DMS 273 treated with DMSO at 0.1 percent for 48 hours (cell line): ENCODE data around the gene PTK7.
"Not testable (repeated sequence)": the region's sequence is repeated elsewhere in the genome, so short reads cannot be mapped to it uniquely, and the experiment has no call there.

Experiments used
- DNase-seq: peaks from one replicate; lab custom pipeline; 2025; lab: John Stamatoyannopoulos, UW

Gene PTK7

DNA sequence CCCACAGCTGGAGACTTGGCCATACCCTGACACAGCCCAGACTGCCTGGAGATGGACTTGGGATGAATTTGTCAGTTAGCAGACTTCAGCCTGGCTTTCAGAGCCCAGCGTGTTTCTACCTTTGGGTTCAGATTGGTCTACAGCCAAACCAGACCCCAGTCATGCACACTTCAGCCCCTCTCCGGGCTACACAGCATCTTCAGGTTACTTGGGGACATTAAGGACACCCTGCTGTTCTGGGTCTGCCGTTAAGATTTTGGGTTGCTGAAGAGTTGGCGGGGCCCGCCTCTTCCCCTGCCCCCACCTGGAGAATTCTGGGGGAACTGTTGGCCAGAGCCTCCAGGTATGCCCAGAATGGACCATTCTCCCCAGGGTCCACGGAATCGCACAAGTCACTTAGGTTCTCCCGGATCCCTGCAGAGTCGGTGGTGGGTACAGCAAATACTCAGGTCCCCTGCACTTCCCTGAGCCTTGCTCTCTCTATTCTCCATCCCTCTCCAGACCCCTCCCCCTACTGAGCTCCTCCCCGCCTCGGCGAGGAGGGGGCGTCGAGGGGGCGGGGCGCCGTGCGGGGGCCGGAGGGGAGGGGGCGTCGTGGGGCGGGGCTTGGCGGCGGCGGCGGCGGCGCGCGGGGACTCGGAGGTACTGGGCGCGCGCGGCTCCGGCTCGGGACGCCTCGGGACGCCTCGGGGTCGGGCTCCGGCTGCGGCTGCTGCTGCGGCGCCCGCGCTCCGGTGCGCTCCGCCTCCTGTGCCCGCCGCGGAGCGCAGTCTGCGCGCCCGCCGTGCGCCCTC is at the start of gene PTK7:
PTK7 (plus strand) TSS at position 645 of the 794 bp plus-strand sequence. CDS start 175 bp downstream, outside the sequence.
- no peak for DNase-seq

DNA sequence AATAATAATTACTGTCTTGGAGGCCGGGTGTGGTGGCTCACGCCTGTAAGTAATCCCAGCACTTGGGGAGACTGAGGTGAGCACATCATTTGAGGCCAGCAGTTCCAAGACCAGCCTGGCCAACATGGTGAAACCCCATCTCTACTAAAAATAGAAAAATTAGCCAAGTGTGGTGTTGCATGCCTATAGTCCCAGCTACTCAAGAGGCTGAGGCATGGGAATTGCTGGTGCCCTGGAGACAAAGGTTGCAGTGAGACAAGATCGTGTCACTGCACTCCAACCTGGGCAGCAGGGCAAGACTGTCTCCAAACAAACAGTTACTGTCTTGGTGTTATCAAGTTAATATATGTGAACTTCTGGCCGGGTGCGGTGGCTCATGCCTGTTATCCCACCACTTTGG is 49.7 kb upstream of the PTK7 start:
- DNase-seq, result no peak

DNA sequence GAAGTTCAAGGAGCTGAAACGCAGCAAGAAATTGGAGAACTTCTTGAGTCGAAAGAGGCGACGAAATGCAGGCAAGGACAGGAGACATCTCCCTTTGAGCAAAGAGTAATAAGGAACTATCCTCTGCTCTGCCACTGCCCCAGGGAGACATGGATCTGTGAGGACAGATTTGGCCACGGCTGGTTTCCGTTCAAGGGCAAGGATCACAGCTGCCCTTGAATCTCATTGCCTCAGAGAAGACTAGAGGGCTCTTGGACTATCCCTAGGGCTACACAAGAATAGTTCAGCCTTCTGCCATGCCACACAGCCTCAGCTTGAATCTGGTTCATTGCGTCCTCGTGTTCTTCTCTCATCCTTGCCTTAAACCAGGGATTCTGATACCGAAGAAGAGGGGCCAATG is 47.0 kb upstream of the PTK7 start:
- DNase-seq, result no peak

DNA sequence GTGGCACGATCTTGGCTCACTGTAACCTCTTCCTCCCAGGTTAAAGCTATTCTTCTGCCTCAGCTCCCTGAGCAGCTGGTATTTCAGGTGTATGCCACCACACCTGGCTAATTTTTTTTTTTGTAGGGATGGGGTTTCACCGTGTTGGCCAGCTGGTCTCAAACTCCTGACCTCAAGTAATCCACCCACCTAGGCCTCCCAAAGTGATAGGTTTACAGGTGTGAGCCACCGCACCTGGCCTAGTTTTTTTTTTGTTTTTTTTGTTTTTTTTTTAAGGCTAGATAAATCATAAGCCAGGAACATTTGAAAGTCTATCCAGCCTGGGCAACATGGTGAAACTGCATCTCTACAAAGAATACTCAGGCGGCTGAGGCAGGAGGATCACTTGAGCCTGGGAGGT is 43.8 kb upstream of the PTK7 start:
- no peak for DNase-seq

DNA sequence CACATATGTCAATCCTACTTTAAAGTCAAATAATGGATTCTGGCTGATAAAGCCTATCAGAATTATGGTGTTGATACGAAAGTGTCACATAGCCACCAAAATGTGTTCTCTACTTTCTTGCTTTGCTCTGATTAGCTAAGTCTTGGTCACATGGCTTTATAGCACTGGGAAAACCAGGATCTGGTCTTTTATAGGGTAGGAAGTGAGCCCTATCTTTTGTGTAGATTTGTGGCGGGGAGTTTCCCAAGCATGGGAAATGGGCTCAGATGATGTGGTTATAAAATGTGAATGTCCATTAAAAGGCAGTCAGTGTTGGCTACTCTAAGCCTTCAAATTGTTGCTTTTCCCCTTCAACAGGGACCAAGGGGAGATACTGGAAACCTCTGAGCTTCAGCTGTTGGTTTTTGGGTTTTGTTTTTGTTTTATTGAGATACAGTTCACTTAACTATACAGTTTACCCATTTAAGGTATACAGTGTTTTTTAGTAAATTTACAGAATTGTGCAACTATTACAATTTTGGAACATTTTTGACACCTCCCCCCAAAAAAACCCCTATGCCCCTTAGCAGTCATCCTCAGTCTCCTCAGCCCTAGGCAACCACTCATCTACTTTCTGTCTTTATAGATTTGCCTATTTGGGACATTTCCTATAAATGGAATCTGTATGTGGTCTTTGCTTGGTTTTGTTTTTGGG is 42.5 kb upstream of the PTK7 start:
- no peak for DNase-seq

DNA sequence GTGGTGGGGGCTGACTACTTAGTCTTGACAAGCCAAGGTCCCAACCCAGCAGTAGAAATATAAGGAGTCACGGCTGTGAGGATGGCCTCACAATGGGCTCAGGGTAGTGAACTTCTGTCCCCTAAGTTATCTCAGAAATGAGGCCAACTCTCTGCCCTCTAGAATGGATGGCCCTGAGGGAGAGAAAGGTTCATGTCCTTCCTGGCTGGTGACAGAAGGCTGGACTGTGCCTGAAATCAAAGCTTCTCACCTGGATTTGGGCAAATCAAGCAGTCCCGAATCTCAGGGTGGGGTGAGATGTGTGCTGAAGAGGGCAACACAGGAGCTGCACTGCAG is 42.0 kb upstream of the PTK7 start:
- DNase-seq, result no peak

DNA sequence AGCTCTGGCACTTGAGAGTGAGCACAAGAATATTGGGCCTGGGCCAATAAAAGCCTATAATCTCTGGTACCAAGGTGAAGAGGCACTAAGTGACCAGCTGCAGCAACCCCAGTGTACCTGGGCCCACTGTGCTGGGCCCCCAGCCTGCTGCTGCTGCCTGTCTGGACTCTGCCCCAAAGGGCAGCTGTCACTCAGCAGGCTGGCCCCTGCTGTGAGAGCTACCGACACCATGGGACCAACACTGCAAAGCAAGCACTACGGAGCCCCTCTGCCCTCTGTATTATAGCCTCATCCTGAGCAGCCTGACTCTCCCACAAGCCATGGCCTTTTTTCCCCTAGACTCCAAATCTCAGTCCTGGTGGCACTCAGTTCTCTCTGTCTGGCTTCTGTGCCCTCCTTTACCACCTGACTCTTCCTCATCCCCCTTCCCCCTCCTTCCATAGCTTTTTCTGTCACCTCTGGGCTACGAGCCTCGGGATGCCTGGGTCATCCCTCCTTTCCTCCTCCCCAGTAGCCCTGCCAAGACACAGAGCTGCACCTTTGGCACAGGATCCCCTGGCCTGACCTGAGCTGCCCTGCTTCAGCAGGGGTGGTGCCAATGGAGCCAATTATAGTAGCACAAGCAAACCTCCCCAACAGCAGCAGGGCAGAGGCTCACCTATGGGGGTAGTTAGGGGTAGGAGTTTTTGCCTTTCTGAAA is 40.5 kb upstream of the PTK7 start:
- no peak for DNase-seq

DNA sequence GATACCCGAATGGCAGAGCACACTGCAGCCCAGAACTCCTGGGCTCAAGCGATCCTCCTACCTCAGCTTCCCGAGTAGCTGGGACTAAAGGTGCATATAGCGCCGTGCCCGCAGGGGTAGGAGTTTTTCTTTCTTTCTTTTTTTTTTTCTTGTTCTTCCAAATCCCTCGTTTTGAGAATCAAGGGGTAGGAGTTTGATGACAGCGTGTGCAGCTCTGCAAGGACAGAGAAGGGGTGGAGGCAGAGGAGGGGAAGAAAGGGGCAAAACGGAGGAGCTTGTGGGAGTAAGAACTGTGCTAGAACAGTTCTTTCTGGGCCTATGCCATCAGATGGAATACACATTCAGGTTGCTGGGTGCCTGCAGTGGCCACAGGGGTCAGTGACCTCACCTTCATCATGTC is 39.4 kb upstream of the PTK7 start:
- no peak for DNase-seq

DNA sequence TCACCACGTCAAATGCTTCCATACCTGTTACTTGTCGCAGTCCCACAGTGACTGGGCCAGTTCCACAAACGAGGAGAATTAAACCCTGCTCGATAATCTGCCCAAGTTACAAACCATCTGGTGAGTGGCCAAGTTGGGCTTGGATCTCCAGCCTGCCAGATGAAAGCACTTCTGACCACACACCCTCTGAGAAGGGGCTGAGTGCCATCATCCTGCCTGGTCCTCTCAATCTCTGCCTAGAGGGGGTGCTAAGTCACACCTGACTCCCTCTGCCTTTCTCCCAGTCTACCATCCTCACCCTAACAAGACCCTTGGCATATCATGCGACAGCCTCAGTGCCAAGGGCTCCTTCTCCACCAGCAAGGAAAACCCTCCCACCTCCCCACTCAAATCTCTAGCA is 38.9 kb upstream of the PTK7 start:
- DNase-seq, result no peak

DNA sequence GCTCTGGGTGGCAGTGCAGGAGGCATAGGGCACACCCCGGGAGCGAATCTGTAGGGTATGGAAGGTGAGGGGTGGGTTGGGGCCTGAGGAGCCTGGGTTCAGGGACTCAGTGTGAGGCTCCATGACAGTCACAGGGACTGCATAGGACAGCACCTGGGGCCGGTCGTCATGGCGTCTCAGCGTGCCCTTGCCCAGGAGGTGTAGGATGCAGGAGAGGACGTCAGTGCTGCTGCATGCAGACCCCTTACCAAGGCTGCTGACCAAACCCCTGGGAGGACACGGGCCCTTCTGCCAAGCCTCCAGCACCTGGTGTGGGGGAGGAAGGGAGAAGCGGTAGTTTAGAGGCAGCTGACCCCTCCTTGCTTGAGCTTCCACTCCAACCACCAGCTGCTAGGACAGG is 38.4 kb upstream of the PTK7 start:
- DNase-seq, result no peak

DNA sequence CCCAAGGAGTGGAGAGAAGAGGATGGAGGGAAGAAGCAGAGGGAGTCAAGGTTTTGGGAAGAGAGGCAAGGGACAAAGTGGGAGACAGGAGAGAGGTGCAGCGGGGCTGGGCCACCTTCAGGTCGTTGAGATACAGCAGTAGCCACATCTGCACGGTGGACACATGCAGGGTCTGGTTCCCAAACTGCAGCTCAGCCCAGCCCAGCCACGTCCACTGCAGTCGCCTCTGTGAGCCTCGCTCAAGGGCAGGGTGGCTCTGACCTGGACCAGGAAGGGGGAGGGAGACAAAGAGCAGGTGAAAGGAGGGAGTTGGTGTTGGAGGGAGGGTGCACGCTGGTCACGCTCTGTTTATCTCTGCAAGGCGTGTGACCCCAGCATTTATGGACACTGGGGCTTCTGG is 37.4 kb upstream of the PTK7 start:
- DNase-seq, result no peak

DNA sequence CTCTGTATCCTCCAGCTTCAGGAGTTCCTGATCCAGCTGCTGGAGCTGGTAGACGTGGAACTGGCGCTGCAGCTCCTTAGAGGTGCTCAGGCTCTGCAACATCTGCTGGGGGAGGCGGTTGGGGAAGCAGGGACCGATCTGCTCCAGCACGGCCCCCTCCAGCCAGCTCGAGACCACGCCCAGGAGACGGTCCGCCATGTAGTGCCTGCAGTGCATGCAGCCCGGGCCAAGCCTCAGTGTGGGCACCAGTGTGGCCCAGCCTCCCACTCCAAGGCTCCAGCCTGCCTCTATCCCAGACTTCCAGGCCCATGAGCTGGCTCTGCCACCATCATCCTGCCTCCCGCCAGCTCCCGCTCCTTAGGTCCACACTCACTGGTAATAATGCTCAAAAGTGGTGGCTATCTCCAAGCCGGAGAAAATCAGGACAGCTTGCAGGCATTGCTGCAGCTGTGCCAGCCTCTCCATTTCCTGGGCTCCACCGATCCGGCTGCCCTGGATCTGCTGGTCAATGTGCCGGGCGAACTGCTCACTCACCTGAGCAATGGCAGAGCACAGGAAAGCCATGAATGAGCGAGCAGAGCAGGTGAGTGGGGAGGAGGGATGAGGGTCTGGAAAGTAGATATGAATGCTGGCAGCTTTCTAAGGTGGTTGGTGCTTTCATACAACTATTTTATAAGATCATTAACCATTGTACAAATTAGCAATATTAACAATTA is 35.4 kb upstream of the PTK7 start:
- no peak for DNase-seq

DNA sequence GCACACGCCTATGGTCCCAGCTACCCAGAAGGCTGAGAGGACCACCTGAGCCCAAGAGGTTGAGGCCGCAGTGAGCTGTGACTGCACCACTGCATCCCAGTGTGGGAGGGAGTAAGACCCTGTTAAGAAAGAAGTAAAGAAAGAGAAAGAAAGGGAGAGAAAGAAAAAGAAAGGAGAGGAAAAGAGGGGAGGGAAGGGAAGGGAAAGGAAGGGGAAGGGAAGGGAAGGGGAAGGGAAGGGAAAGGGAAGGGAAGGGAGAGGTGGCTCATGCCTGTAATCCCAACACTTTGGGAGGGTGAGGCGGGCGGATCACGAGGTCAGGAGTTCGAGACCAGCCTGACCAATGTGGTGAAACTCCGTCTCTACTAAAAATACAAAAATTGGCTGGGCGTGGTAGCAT is 34.6 kb upstream of the PTK7 start:
- not testable (repeated sequence) for DNase-seq

DNA sequence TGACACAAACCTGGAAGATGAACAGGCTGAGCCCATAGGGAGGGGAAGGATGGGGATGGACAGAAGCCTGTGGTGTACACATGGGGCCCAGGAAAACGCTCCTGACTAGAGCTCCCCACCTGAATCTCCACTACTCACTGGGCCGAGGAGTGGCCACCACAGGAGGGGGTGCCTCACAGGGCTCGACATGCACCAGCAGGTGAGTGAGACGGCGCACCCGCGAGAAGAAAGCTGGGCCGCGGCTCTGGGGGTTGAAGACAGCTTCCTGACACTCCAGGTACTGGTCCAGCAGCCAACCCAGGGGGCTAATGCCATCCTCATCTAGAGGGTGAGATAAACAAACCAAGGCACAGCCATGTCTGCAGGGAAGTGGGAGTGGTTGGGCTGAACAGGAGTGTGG is 32.8 kb upstream of the PTK7 start:
- no peak for DNase-seq

DNA sequence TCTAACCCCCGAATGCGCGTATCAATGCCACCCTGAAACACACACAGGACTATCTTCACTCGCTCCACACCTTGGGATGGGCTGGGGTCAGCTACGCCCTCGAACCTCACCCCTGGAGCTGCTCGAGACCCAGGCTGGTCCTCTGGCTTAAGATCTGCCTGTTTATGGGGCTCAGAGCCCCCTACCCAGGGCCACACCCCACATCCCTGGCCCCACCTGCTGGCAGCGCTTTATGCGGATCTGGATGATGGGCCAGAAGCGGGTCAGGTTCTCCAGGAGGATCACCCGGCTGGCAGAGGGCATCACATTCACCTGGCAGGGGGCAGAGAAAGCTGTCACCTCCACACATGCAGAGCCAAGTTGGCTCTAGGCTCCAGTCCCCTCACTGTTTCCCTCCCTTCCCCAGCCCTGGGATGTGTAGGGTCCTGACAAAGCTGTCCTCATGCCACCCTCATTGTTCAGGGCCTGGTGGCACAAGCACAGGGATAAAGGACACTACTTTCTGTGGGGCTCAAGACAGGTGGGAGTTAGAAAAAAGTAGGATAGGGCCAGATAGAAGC is 30.7 kb upstream of the PTK7 start:
- no peak for DNase-seq

DNA sequence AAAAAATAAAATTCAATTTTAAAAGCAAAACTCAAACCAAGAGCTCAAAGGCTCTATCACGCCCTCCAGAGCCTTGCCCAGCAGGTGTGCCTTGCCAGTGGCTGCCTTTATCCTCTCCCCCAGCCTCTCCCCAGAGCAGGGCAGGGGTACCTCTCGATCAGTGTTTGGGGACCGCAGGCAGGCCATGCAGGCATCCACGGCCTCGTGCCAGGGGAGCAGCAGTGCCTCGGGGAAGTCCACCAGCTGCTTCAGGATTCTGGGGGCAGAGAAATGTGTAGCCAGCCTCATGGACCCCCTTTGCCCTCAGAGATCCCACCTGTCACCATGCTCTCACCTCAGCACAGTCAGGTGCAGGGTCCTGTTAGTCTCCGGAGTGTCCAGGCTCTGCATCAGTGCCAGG is 28.1 kb upstream of the PTK7 start:
- no peak for DNase-seq

DNA sequence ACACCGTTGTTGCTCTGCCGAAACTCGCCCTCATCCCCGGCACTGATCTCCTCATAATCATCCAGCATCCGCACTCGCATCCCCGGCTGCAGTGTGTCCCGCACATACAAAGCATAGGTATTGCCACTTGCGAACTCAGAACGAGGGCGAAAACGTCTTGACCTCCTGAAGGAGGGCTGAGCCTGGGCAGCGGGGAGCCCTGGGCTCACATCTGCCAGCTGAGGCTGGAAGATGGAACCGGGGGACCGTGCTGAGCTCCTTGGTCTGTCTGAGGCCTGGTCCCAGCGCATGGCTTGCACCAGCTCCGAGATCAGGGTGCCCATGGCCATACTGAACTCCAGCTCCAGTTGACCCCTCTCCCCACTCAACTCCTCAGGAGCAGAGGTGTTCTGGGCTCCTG is 25.1 kb upstream of the PTK7 start:
- no peak for DNase-seq

DNA sequence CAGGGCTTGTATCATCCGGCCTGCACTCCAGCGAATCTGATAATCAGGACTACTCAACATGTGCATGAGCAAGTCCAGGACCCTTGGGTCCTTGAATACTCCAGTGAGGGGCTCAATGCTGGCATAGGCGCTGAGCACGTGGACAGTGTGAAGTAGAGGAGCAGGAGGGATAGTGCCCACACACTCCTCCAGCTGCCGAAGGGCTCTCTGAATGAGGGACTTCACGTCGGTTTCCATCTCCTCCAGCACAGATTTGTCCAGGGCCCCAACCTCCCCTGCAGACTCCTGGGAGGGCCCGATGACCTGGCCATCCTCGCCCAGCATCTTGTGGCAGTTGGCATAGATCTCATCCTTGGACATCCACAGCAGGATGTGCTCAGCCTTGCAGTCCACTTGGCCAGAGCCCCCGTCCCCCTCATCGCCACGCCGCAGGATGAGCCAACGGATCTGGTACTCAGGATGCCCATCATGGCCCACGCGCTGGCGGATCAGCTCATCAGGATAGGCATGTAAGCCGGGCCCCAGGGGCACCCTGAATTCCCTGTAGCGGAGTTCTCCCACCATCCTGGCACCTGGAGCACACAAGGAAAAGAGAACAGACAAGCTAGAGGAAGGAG is 23.8 kb upstream of the PTK7 start:
- DNase-seq, result no peak

DNA sequence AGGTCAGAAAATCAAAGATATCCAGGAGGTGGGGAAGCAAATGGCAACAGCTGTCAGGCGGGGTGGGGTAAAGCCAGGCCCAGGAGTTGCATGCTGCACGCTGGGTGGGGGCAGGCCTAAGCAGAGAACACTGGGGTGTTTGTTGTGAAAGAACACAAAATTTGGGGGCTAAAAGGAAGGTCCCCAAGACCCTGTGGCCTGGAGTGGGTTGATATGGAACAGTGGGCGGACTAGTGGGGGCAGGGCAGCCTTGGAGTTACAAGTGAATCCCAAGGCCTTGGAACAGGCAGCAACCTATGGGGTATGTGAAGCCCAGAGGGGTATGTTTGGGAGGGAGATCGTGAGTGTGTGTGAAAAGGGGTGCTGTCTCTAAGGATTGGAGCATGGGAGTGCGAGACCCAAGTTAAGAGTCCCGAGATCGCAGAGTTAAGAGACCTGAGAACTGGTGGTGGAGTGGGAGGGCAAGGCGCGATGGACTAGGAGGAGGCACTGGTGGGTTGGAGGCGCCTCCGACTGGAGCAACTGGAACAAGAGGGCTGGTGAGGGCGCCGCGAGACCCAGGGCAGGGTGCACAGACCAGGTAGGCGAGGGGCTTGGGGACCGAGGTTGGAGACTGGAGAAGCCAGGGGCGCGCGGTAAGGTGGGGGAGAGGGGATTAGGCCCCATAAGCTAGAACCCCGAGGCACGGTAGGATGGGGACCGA is 23.1 kb upstream of the PTK7 start:
- no peak for DNase-seq

DNA sequence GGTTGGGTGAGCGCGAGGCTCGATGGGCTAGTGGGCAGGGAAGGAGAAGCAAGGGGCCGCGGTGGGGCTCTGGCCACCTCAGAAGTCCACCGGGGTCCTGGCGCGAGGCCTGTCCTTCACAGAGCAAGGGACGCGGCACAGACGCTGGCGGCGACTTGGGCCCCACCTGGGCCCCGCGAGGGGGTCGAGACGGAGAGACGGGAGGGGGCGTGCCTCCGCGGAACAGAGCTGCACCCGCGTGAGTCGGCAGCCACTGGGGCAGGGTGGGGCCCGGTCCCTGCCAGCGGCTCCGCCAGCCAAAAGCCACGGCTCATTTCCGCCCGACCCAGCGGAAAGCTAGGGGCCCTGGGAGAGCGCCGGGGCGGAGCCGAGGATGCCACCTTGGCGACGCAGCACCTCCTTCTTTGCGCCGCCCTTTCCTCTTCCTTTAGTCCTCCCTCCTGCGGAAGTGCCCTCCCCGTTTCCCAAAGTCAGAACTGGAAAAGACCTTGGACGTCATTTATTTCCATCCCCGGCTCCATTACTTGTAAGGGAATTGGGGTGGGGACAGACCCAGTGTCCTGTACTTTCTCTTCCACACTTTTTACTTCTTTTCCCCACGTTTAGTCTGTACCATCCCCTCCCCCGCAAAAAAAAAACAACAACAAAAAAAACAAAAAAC is 22.4 kb upstream of the PTK7 start, which contains the start of gene CUL7:
CUL7 (minus strand) TSS at position 307 of the 661 bp plus-strand sequence. CDS start 1,063 bp downstream, outside the sequence.
- peak; percentile 91 for DNase-seq
